GM18526 (cell line): ENCODE results near the gene ADGRF3.

Experiments used
- POLR2A ChIP-seq: IDR thresholded peaks from 3 replicates; pipeline ENCODE4 v1.6.1; 2011; ENCODE audit not compliant: insufficient read length; ENCODE audit errors: extremely low read depth

The ADGRF3 gene

DNA sequence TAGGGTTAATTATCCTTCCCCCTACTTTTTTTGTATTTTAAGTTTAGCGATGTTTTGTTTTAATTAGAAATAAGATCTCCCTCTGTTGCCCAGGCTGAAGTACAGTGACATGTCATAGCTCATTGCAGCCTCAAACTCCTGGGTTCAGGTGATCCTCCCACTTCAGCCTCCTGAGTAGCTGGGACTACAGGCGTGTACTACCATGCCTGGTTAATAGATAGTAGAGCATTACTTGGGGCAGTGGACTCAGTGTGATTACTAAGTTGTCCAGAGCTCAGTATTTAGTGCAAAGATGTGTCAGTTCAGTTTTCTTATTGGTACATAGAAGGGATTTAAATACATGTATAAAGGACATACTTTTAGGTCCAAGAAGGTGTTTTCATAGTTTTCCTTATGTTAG lies 9.5 kb upstream of the ADGRF3 start:
- no peak for TF ChIP-seq POLR2A

DNA sequence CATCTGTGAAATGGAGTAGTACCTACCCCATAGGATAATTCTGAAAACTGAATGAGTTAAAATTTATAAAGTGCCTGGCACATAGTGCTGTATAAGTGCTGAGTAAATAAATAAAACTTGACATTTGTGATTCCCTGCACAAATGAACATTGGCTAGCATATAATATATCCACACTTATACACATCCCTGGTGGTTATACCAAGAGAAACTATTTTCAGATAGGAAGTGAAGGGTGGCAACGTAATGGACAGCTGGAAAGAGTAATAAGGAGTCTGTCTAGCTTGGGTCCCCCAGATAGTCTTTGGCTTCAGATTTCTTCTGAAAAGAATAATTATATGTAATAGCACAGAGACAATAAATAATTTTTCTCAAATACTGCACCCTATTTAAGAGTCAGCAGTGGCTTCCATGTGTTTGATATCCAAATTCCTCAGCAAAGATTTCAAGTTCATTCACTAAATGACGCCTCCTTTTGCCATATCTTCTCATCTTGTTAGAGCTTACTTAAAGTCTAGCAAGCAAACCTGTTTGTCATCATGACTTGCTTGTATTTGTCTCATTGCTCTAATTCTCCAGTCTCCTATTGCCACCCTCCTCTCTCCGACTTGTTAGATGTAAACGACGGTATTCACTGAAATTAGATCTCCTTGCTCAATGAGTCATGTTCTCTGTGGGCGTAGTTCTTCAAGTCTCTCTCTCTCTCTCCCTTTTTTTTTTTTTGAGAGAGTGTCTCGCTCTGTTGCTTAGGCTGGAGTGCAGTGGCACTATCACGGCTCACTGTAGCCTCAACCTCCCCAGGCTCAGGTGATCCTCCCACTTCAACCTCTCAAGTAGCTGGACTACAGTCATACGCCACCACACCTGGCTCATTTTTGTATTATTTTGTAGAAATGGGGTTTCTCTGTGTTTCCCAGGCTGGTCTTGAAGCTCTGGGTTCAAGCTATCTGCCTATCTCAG lies 8.7 kb upstream of the ADGRF3 start:
- no peak for TF ChIP-seq POLR2A

DNA sequence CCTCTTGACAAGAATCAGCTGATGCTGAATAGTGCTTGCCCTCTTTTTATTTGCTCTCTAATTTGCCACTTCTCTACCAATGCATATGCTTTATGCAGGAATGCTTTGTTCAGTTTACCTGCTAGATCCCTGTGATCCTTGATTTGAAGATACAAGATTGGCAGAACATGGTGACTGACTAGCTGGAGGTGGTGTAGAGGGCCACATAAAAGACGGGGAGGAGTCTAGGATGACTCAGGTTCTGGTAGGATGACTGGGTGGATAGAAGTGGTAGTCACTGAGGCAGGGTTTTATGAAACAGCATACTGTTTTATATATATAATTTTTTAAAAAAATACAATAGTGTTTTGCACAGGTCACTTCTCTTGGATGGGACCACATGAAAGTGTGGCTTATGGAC lies 6.3 kb upstream of the ADGRF3 start:
- TF ChIP-seq POLR2A = no peak

DNA sequence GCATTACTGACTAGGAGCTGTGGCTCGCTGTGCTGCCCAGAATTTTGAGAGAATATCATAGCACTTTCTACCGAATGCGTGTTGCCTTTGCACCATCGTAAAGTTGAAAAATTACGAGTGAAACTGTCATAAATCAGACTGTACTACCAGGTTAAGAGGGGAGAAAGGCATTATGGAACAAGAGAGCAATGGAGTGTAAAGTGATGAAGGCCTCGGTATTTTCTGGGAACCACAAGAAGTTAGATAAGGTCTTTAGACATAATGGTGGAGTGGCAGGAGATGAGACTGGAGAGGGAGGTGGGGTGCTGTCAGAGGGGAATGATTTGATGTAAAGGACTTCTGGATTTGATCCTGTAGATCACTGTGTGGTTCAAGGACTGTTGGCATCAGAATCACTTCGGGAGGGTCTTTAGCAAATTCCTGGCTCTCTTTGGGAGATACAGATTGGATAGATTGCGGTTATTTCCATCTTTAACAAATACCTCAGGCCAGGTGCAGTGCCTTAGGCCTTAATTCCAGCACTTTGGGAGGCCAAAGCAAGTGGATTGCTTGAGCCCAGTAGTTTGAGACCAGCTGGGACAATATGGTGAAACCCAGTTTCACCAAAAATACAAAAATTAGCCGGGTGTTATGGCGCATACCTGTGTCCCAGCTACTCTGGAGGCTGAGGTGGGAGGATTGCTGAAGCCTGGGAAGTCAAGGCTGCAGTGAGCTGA lies 4.9 kb upstream of the ADGRF3 start:
- no peak for TF ChIP-seq POLR2A

DNA sequence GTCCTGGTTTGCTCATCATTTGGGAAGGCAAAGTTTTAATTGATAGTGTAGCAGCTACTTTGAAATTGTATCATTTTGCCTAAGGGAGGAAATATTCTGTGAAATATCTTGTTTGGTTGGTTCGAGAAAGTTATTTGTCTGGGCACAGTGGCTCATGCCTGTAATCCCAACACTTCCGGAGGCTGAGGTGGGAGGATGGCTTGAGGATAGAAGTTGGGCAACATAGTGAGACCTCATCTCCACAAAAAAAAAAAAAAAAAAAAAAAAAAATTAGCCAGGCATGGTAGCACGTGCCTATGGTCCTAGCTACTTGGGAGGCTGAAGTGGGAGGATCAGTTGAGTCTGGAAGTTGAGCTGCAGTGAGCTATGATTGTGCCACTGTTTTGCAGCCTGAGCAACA lies 3.1 kb upstream of the ADGRF3 start:
- TF ChIP-seq POLR2A = no peak

DNA sequence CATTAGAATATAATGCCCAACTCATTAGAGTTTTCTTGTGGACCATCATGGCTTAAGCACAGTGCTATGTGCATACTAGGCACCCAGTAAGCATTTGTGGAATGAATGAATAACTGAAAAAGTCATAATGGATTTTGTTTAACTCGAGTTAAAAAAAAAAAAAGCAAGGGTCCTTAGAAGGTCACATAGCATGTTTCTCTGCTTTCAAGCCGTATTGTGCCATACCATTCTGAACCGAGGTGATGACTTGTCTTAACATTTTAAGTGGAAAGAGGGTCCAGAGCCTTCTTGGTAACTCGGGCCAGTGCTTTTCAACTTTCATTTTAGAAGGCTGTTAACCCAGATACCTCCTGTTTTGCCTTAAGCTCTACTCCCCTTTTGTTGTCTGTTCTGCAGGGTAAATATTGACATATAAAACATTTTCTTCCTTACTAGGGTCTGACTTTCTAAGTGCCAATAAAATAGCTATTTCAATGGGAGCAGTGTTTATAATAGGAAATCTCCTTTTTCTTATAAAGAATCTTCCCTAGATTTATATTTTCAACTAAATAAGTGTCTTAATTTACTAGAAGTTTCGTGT lies 787 bp upstream of the ADGRF3 start:
- no peak for TF ChIP-seq POLR2A

DNA sequence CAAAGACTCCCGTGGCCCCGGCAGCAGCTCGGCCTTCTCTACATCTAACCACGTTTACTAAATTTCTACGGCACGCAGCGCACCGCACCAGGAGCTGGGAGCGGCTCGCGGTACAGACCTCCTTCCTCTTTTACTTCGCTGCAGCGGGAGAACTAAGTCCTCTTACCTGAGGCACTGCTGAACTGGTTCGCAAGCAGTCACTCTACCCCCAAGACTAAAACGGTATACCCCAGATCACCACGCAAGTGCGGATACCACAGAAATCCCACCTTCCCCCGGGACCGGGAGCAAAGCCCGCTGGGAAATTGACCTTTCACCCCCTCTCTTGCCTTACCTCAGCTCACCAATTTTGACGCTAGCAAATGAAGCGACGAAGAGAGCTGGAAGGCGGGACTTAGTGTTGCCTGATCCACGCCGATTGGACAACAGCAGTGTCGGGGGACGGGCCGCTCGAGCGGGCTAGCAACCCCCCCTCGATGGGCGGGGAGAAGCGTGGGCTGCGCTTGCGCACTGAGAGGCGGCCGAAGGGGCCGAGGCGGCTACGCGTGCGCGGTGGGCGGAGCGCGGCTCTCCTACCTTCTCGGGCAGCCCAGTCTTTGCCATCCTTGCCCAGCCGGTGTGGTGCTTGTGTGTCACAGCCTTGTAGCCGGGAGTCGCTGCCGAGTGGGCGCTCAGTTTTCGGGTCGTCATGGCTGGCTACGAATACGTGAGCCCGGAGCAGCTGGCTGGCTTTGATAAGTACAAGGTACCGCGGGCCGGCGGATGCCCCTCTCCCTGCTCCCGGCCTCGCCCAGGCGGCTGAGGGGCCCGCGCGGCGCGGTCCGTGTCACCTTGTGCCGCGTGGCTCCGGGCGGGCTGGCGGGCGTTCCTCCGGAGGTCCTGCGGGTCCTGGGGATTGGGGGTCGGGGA lies 790 bp downstream of the ADGRF3 start, which contains the start of gene SELENOI:
SELENOI (plus strand) TSS at position 599 of the 909 bp plus-strand sequence; CDS start at position 689, 90 bp downstream.
- peak; percentile 94 for TF ChIP-seq POLR2A

DNA sequence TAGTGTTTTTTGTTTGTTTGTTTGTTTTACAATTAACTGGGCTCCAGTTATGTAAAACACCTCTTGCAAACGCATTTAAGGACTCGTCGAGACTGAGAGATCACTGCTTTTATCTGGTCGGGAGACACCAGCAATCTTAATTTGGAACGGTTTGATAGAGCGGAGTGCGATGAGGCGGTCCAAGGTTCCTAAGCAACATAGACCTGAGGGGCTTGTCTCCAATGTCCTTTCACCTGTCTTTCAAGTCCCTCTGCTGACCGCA lies 1.4 kb downstream of the ADGRF3 start:
- TF ChIP-seq POLR2A = no peak

DNA sequence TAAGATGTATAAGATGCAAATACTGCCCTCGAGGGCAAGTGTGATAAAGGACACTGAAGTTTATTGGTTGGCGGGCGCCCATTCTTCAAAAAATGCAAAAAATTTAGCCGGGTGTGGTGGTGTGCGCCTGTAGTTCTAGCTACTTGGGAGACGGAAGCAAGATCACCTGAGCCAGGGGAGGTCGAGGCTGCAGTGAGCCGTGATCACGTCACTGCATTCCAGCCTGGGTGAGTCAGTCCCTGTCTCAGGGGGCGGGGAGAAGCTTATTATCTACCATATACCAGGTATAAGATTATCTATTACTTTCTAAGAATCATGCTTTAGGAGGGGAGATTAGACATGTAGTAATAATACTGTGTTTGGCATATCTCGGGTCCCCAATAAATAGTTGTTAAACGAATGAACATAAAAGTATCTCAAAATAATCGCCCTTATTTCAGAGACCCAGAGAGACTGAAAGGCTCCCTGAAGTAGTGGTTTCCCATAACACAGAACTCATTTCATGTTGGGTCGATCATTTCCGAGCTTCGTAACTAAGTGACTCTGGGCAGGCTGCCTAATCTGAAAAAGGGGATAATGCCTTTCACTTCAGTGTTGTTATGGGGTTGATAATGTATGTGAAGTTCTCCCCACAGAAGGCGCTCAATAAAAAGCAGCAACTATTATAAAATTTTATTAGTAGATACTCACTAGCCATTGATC lies 1.9 kb downstream of the ADGRF3 start:
- no peak for TF ChIP-seq POLR2A

DNA sequence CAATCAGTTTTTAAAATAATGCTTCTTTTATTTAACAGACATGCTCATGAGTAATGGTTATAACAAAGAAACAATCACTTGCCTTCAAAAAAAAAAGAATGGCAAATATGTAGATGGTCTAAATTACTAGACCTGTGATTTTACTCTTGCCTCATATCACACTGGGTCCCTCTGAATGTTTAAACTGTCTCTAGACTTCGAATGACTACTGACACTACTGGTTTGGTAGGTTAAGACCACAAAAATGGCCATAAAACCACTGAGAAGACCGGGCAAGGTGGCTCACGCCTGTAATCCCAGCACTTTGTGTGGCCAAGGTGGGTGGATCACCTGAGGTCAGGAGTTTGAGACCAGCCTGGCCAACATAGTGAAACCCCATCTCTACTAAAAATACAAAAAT lies 5.8 kb downstream of the ADGRF3 start:
- no peak for TF ChIP-seq POLR2A

DNA sequence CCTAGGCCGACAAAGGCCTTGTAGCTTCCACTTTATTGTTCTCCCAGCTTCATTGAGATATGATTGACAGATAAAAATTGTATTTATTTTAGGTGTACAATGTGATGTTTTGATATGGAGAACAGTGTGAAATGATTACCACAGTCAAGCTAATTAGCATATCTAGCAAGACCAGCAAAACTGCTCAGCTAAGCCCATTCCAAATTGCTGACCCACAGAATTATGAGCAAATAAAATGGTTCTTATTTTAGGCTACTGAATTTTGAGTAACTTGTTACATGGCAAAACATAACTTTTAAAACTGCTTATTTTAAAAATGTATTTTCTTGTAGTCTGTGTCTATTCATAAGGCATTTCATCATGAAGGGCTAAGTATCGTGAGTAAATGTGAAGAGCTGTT lies 9.3 kb downstream of the ADGRF3 start:
- TF ChIP-seq POLR2A = no peak

DNA sequence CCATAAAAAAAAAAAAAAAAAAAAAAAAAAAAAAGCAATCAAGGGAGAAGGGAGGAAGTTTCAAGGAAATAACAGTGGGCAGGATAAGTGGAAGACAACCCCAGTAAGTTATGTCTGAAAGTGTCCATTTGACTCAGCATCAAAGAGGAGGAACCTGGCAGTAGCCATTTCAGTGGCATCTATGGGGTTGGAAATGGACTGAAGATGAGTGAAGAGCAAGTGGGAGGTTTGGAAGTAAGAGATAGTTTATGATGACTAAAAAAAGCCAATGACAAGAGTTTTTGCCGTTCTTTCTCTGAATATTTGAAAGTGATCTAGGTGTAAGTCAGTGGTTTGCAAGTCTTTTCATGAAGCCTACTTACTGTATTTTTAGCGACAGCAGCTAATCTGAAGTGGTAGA lies 9.9 kb downstream of the ADGRF3 start:
- no peak for TF ChIP-seq POLR2A

DNA sequence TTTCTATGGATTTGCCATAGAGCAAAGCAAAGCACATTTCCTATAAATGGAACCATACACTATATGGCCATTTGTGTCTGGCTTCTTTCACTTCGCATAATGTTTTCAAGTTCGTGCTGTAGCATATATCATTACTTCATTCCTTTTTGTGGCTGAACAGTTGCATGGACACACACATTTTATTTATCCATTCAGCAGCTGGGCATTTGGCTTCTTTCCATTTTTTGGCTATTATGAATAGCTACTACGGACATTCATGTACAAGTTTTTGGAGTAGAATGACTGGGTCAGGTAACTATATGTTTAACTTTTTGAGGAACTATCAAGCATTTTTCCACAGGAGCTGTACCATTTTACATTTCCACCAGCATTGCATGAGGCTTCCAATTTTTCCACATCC lies 11.4 kb downstream of the ADGRF3 start:
- no peak for TF ChIP-seq POLR2A

DNA sequence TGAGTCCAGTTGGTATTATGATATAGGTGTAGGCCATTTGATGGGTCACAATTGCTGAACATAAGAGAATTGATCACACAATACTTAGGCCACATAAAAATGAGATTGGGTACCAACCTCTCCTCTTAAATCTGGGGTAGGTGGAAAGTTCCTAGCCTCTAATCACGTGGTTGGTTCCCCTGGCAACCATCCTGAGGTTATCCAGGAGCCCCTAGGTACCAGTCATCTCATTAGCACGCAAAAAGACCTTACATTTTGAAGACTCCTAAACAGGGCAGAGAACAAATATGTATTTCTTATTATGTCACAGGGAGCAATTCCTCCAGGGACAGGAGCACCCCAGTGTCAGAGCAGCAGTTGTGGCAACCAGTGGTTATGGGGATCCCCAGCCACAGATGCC lies 13.3 kb downstream of the ADGRF3 start:
- no peak for TF ChIP-seq POLR2A
